Measurements from ENCODE around the gene PMCH.

The PMCH gene

DNA sequence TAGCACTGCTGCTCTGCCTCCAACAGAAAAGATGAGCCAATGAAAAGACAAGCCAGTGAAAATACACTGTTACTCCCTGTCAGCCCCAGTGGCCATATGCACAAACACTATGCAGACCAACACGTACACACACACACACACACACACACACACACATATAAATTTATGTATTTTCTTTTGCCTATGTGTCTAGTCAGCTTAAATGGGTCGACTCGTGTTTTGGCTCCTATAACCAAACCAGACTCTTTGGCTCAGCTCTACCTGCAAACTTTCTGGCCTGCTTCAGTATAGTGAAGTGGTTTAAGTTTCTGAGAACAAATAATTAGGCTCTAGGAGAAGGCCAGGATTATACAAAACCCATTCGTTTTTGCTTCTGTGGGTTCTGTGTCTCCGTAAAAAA, 30.3 kb upstream of the PMCH start:
- Histone ChIP-seq H3K4me1 (no peaks in the 10 kb centered on the region), H2AFZ (no peak overlapping the region), H3K9me3 (ENCODE audit: control insufficient read depth, low read length) (no peaks in the 10 kb centered on the region), H3K36me3 (ENCODE audit: control insufficient read depth, insufficient read depth, low read length) (no peaks in the 10 kb centered on the region), H3K4me2 (ENCODE audit: low read length) (no peak overlapping the region), H3K79me2 (no peaks in the 10 kb centered on the region), H3K27me3 (ENCODE audit: control insufficient read depth, insufficient read depth, low read length) (no peaks in the 10 kb centered on the region), H3K9ac (no peak overlapping the region), H3K4me3 (ENCODE audit: low read depth, low read length) (no peak overlapping the region), H3K27ac (no peak overlapping the region)
- TF ChIP-seq, protein P1, sequence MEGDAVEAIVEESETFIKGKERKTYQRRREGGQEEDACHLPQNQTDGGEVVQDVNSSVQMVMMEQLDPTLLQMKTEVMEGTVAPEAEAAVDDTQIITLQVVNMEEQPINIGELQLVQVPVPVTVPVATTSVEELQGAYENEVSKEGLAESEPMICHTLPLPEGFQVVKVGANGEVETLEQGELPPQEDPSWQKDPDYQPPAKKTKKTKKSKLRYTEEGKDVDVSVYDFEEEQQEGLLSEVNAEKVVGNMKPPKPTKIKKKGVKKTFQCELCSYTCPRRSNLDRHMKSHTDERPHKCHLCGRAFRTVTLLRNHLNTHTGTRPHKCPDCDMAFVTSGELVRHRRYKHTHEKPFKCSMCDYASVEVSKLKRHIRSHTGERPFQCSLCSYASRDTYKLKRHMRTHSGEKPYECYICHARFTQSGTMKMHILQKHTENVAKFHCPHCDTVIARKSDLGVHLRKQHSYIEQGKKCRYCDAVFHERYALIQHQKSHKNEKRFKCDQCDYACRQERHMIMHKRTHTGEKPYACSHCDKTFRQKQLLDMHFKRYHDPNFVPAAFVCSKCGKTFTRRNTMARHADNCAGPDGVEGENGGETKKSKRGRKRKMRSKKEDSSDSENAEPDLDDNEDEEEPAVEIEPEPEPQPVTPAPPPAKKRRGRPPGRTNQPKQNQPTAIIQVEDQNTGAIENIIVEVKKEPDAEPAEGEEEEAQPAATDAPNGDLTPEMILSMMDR (IDR thresholded peaks at IDR 0.05), result no peak

- Histone ChIP-seq H3K27ac (no peak overlapping the region), H3K27me3 (ENCODE audit: control insufficient read depth, insufficient read depth, low read length) (no peaks in the 10 kb centered on the region), H3K4me3 (ENCODE audit: low read depth, low read length) (no peak overlapping the region), H3K79me2 (no peaks in the 10 kb centered on the region), H2AFZ (no peak overlapping the region), H3K36me3 (ENCODE audit: control insufficient read depth, insufficient read depth, low read length) (no peaks in the 10 kb centered on the region), H3K4me1 (no peaks in the 10 kb centered on the region), H3K4me2 (ENCODE audit: low read length) (no peak overlapping the region), H3K9ac (no peak overlapping the region), H3K9me3 (ENCODE audit: control insufficient read depth, low read length) (no peaks in the 10 kb centered on the region)
- TF ChIP-seq, protein P1 (IDR thresholded peaks at IDR 0.05), result no peak
These were observed 23.1 kb upstream of the PMCH start for GRCh38 chr12:102220736-102221135.

- H3K27ac ChIP-seq, result no peak overlapping the region
- no peak overlapping the region for H3K9ac ChIP-seq
- H3K4me1 ChIP-seq, result no peaks in the 10 kb centered on the region
- H3K4me3 ChIP-seq (ENCODE audit: low read depth, low read length), result no peak overlapping the region
- no peaks in the 10 kb centered on the region for H3K27me3 ChIP-seq (ENCODE audit: control insufficient read depth, insufficient read depth, low read length)
- H3K36me3 ChIP-seq (ENCODE audit: control insufficient read depth, insufficient read depth, low read length), result no peaks in the 10 kb centered on the region
- TF ChIP-seq, protein P1 (IDR thresholded peaks at IDR 0.05), result no peak
- no peaks in the 10 kb centered on the region for H3K79me2 ChIP-seq
- no peaks in the 10 kb centered on the region for H3K9me3 ChIP-seq (ENCODE audit: control insufficient read depth, low read length)
- no peak overlapping the region for H2AFZ ChIP-seq
- no peak overlapping the region for H3K4me2 ChIP-seq (ENCODE audit: low read length)
These were observed 18.5 kb upstream of the PMCH start for GRCh38 chr12:102215992-102216691.

DNA sequence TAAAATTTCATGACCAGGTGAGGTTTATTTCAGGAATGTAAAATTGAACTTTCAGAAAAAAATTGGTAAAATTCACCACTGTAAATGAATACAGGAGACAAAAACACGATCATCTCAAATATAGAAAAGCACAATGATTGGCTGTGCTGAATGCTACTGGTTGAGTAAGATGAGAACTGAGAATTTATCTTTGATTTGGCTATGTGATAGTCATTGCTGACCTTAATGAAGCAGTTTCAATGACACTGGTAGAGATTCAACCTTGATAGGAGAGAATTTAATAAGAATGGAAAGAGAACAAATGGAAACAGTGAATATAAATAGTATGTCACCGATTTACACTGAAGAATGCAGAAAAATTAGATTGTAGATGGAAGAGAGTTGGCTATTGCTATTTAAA, 6.4 kb upstream of the PMCH start:
- Histone ChIP-seq H2AFZ (no peak overlapping the region), H3K27me3 (ENCODE audit: control insufficient read depth, insufficient read depth, low read length) (no peaks in the 10 kb centered on the region), H3K36me3 (ENCODE audit: control insufficient read depth, insufficient read depth, low read length) (no peaks in the 10 kb centered on the region), H3K9me3 (ENCODE audit: control insufficient read depth, low read length) (no peaks in the 10 kb centered on the region), H3K4me3 (ENCODE audit: low read depth, low read length) (no peak overlapping the region), H3K27ac (no peak overlapping the region), H3K9ac (no peak overlapping the region), H3K4me1 (no peaks in the 10 kb centered on the region), H3K4me2 (ENCODE audit: low read length) (no peak overlapping the region), H3K79me2 (no peaks in the 10 kb centered on the region)
- TF ChIP-seq, protein P1 (IDR thresholded peaks at IDR 0.05), result no peak

DNA sequence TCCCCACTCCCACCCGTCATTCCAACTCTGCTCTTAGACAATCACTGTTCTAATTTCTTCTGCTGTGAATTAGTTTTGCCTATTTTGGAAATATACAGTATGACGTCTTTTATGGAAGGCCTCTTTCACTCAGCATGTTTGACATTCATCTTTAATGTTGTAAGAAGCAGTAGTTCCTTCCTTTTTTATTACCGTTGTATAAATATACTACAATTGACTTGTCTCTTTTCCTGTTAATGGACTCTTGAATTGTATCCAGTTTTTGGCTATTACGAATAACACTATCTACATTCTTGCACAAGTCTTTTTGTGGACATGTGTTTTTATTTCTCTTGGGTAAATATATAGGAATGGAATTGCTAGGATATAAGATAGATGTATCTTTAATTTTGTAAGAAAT, 4.9 kb upstream of the PMCH start:
- no peaks in the 10 kb centered on the region for H3K36me3 ChIP-seq (ENCODE audit: control insufficient read depth, insufficient read depth, low read length)

More for the DNA sequence above, 4.9 kb upstream of the PMCH start:
- TF ChIP-seq, protein P1 (IDR thresholded peaks at IDR 0.05), result no peak
- H3K4me2 ChIP-seq (ENCODE audit: low read length), result no peak overlapping the region
- no peaks in the 10 kb centered on the region for H3K79me2 ChIP-seq
- no peaks in the 10 kb centered on the region for H3K27me3 ChIP-seq (ENCODE audit: control insufficient read depth, insufficient read depth, low read length)
- H3K27ac ChIP-seq, result no peak overlapping the region
- H3K9ac ChIP-seq, result no peak overlapping the region
- no peak overlapping the region for H3K4me3 ChIP-seq (ENCODE audit: low read depth, low read length)
- H3K9me3 ChIP-seq (ENCODE audit: control insufficient read depth, low read length), result no peaks in the 10 kb centered on the region
- H2AFZ ChIP-seq, result no peak overlapping the region
- H3K4me1 ChIP-seq, result no peaks in the 10 kb centered on the region

Measured in parathyroid adenoma (tissue), 2 donors.